Measurements from ENCODE around the gene CNOT3. TPM values are rescaled to one million over a fixed set of nuclear protein-coding genes. Genes with fewer than 3 reads are reported as not detected.
A peak's percentile ranks its signal among the peaks of the same experiment; 100 is the strongest.

Gene CNOT3
- total and polyA plus RNA-seq, 2 experiments from 2014 or later, result 39.7 to 47.0 TPM

- peak; percentile 57 for ATAC-seq
These were observed 52.4 kb downstream of the CNOT3 start for GRCh38 chr19:54189735-54190502.

GRCh38 chr19:54190503-54191010 is 53.0 kb downstream of the CNOT3 start:
- H2AFZ ChIP-seq, result peak overlapping the region; percentile 67; the same call in 1 of the 2 replicates
- H3K36me3 ChIP-seq (ENCODE audit: insufficient read depth), result peaks cover 18% of the 10 kb centered on the region
- no peaks in the 10 kb centered on the region for H3K9me2 ChIP-seq (ENCODE audit: insufficient read depth)
- Mint-ChIP-seq H3K4me1 (peaks cover 26% of the 10 kb centered on the region), H3K27me3 (ENCODE audit: insufficient read depth, low read depth, poor library complexity) (peaks cover 18% of the 10 kb centered on the region), H3K27ac (peak overlapping the region; percentile 100), H3K9me3 (no peaks in the 10 kb centered on the region; the same call in 2 of the 3 replicates), H3K36me3 (ENCODE audit: low read depth) (peaks cover 51% of the 10 kb centered on the region), H3K4me3 (peak overlapping the region; percentile 88)
- H3F3A ChIP-seq (replicated peaks; ENCODE audit: low read depth), result peaks cover 18% of the 10 kb centered on the region
- H3K4me1 ChIP-seq (ENCODE audit: insufficient read depth), result peaks cover 7% of the 10 kb centered on the region; the same call in 1 of the 2 replicates
- peak overlapping the region; percentile 98 for H3K4me2 ChIP-seq
- ATAC-seq (peak; percentile 60), DNase-seq (ENCODE audit: low spot score) (peak; percentile 99)
- TF ChIP-seq NANOG (IDR thresholded peaks at IDR 0.05; ENCODE audit: borderline replicate concordance) (no peak), CREB1 (CRISPR knock-in tag; IDR thresholded peaks at IDR 0.05; ENCODE audit: low read depth) (peak; percentile 2; the same call in 1 of the 2 replicates)
- H4K20me1 ChIP-seq (replicated peaks; ENCODE audit: insufficient read depth), result peaks cover 13% of the 10 kb centered on the region
- H3K27ac ChIP-seq (ENCODE audit: low read depth), result peak overlapping the region; percentile 94
- H3K27me3 ChIP-seq (ENCODE audit: insufficient read depth), result no peaks in the 10 kb centered on the region
- peaks cover 43% of the 10 kb centered on the region for H3K79me2 ChIP-seq (replicated peaks; ENCODE audit: insufficient read depth)
- peak overlapping the region; percentile 97 for H3K4me3 ChIP-seq

More at GRCh38 chr19:54189735-54190502, 52.4 kb downstream of the CNOT3 start:
- Histone ChIP-seq H3K4me2 (peak overlapping the region; percentile 98; the same call in 1 of the 2 replicates), H4K20me1 (replicated peaks; ENCODE audit: insufficient read depth) (peaks cover 13% of the 10 kb centered on the region), H3F3A (replicated peaks; ENCODE audit: low read depth) (peaks cover 18% of the 10 kb centered on the region), H3K4me1 (ENCODE audit: insufficient read depth) (peaks cover 7% of the 10 kb centered on the region; the same call in 1 of the 2 replicates), H3K4me3 (peak overlapping the region; percentile 97), H2AFZ (no peak overlapping the region), H3K36me3 (ENCODE audit: insufficient read depth) (peaks cover 18% of the 10 kb centered on the region), H3K27me3 (ENCODE audit: insufficient read depth) (no peaks in the 10 kb centered on the region), H3K79me2 (replicated peaks; ENCODE audit: insufficient read depth) (peaks cover 47% of the 10 kb centered on the region), H3K27ac (ENCODE audit: low read depth) (peak overlapping the region; percentile 94), H3K9me2 (ENCODE audit: insufficient read depth) (no peaks in the 10 kb centered on the region)
- TF ChIP-seq ETS1 (IDR thresholded peaks at IDR 0.05), result peak; percentile 52
- no peak for TF ChIP-seq EZH2 (IDR thresholded peaks at IDR 0.05; ENCODE audit: low read depth, unreplicated experiment)
- TF ChIP-seq CREB1 (CRISPR knock-in tag; IDR thresholded peaks at IDR 0.05; ENCODE audit: low read depth), result peak; percentile 78
- TF ChIP-seq POLR2AphosphoS5 (IDR thresholded peaks at IDR 0.05; ENCODE audit: low read depth), result peak; percentile 65
- peak; percentile 100 for DNase-seq (ENCODE audit: low spot score)
- Mint-ChIP-seq H3K4me1 (peaks cover 29% of the 10 kb centered on the region), H3K36me3 (ENCODE audit: low read depth) (peaks cover 48% of the 10 kb centered on the region), H3K4me3 (peak overlapping the region; percentile 88), H3K27ac (peak overlapping the region; percentile 100), H3K9me3 (no peaks in the 10 kb centered on the region; the same call in 2 of the 3 replicates), H3K27me3 (ENCODE audit: insufficient read depth, low read depth, poor library complexity) (peaks cover 18% of the 10 kb centered on the region)
